Measurements from ENCODE around the gene NCBP3. TPM values are rescaled to one million over a fixed set of nuclear protein-coding genes. Genes with fewer than 3 reads are reported as not detected.

The NCBP3 gene
- total and polyA plus RNA-seq, 2 of the 8 experiments (the other 6 are each of a cell fraction or from before 2014, with no cell fraction given) = 19.6 to 46.1 TPM

DNA sequence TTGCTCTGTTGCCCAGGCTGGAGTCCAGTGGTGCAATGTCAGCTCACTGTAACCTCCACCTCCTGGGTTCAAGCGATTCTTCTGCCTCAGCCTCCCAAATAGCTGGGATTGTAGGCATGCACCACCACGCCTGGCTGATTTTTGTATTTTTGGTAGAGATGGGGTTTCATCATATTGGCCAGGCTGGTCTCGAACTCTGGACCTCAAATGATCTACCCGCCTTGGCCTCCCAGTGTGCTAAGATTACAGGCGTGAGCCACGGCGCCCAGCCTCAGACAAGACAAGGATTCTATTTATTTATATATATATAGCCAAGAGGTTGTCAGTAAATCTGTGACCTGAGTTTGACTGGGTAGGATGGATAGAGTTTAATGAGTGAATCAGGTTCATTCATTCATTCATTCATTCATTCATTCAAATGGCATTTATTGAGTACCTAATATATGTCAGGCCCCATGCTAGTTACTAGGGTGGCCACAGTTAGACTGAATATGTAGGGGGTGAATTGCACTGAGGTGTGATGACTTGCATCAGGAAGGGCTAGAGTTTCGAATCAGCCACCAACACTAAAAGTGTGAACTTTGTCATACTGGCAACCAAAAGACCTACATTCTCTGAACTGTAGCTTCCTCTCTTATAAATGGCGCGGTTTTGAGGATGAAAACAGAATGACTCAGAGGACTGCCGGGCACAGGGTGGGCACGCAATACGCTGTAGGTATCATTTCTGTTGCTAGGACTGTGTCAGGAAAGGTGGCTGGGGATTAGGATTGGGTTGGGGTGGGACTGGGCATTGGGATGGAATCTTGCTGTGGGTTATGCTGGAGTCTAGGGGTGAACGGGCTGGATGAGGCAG lies 82.9 kb downstream of the NCBP3 start (continued):
- TF ChIP-seq KDM1A (IDR thresholded peaks at IDR 0.05; ENCODE audit: borderline replicate concordance, low read length) (no peak), SIX5 (IDR thresholded peaks at IDR 0.05; ENCODE audit: low read depth, low read length) (no peak), POLR2AphosphoS5 (IDR thresholded peaks at IDR 0.05; ENCODE audit: low read depth, low read length) (no peak)
